NCI-H446 treated with DMSO at 0.1 percent for 48 hours (cell line): Measurements from ENCODE around the gene ATP9B.
"Not testable (repeated sequence)": the region's sequence is repeated elsewhere in the genome, so short reads cannot be mapped to it uniquely, and the experiment has no call there.

Source experiments
- DNase-seq: peaks from one replicate; lab custom pipeline; 2025; lab: John Stamatoyannopoulos, UW

The ATP9B gene

GRCh38 chr18:79242246-79242645 lies 173.1 kb downstream of the ATP9B start:
- no peak for DNase-seq

- DNase-seq: no peak
Measured at GRCh38 chr18:79245517-79246001, 176.4 kb downstream of the ATP9B start.

- DNase-seq: no peak
Measured at GRCh38 chr18:79246309-79247108, 177.3 kb downstream of the ATP9B start.

- no peak for DNase-seq
Measured at GRCh38 chr18:79248495-79249060, 179.4 kb downstream of the ATP9B start.

- no peak for DNase-seq
Measured at GRCh38 chr18:79250301-79250981, 181.2 kb downstream of the ATP9B start.

- no peak for DNase-seq
Measured at GRCh38 chr18:79251021-79251420, 181.8 kb downstream of the ATP9B start.

GRCh38 chr18:79252904-79253633 lies 183.9 kb downstream of the ATP9B start:
- DNase-seq: no peak

GRCh38 chr18:79257480-79257879 lies 188.3 kb downstream of the ATP9B start:
- DNase-seq: no peak

GRCh38 chr18:79258447-79258846 lies 189.3 kb downstream of the ATP9B start:
- DNase-seq: no peak

- DNase-seq: no peak
Measured at GRCh38 chr18:79259218-79259617, 190.0 kb downstream of the ATP9B start.

- DNase-seq: no peak
Measured at GRCh38 chr18:79260023-79260422, 190.8 kb downstream of the ATP9B start.

- DNase-seq: no peak
Measured at GRCh38 chr18:79260510-79260909, 191.3 kb downstream of the ATP9B start.

GRCh38 chr18:79265068-79265467 lies 195.9 kb downstream of the ATP9B start:
- not testable (repeated sequence) for DNase-seq

GRCh38 chr18:79271812-79272211 lies 202.6 kb downstream of the ATP9B start:
- DNase-seq: not testable (repeated sequence)

GRCh38 chr18:79272916-79273315 lies 203.7 kb downstream of the ATP9B start:
- no peak for DNase-seq

GRCh38 chr18:79274823-79275222 lies 205.6 kb downstream of the ATP9B start:
- DNase-seq: no peak

- DNase-seq: no peak
Measured at GRCh38 chr18:79275461-79275860, 206.3 kb downstream of the ATP9B start.

- DNase-seq: no peak
Measured at GRCh38 chr18:79275992-79276391, 206.8 kb downstream of the ATP9B start.

- no peak for DNase-seq
Measured at GRCh38 chr18:79278896-79279295, 209.7 kb downstream of the ATP9B start.

- DNase-seq: no peak
Measured at GRCh38 chr18:79283131-79283810, 214.1 kb downstream of the ATP9B start.

- no peak for DNase-seq
Measured at GRCh38 chr18:79283929-79284328, 214.7 kb downstream of the ATP9B start.

GRCh38 chr18:79285191-79285590 lies 216.0 kb downstream of the ATP9B start:
- DNase-seq: not testable (repeated sequence)
